WTC11 (cell line): ENCODE results near the gene SOSTDC1.

ENCODE experiments used
- JUN ChIP-seq: sonication (generic); formaldehyde crosslinking; IDR thresholded peaks from 2 replicates; pipeline ENCODE4 v1.8.0; 2023; ENCODE audit warnings: mild to moderate bottlenecking, missing genetic modification reagents
- MYBL2 ChIP-seq: sonication (generic); formaldehyde crosslinking; IDR thresholded peaks from 2 replicates; pipeline ENCODE4 v1.8.1; 2023; ENCODE audit warnings: mild to moderate bottlenecking, moderate library complexity, missing genetic modification reagents
- TF ChIP-seq, protein P1 (sequence below): fragments of 200-600 bp; IDR thresholded peaks from 2 replicates; pipeline ENCODE4 v1.8.0; 2022; ENCODE audit warnings: antibody characterized with exemption
- TF ChIP-seq, protein P2 (sequence below): sonication (generic); formaldehyde crosslinking; IDR thresholded peaks from 2 replicates; pipeline ENCODE4 v1.8.1; 2023; ENCODE audit warnings: mild to moderate bottlenecking, moderate library complexity, missing genetic modification reagents
- TF ChIP-seq, protein P3 (sequence below): sonication (generic); formaldehyde crosslinking; IDR thresholded peaks from 2 replicates; pipeline ENCODE4 v1.8.0; 2022; ENCODE audit warnings: mild to moderate bottlenecking, missing genetic modification reagents
- TF ChIP-seq, protein P4 (sequence below): sonication (generic); formaldehyde crosslinking; IDR thresholded peaks from 2 replicates; pipeline ENCODE4 v1.8.1; 2023; ENCODE audit warnings: mild to moderate bottlenecking, missing genetic modification reagents, moderate library complexity
- TF ChIP-seq, protein P5 (sequence below): sonication (generic); formaldehyde crosslinking; IDR thresholded peaks from 2 replicates; pipeline ENCODE4 v1.8.1; 2023; ENCODE audit warnings: mild to moderate bottlenecking, missing genetic modification reagents
- TF ChIP-seq, protein P6 (sequence below): sonication (generic); formaldehyde crosslinking; IDR thresholded peaks from 2 replicates; pipeline ENCODE4 v1.8.1; 2022; ENCODE audit warnings: mild to moderate bottlenecking, missing genetic modification reagents, moderate library complexity, borderline replicate concordance

DNA sequence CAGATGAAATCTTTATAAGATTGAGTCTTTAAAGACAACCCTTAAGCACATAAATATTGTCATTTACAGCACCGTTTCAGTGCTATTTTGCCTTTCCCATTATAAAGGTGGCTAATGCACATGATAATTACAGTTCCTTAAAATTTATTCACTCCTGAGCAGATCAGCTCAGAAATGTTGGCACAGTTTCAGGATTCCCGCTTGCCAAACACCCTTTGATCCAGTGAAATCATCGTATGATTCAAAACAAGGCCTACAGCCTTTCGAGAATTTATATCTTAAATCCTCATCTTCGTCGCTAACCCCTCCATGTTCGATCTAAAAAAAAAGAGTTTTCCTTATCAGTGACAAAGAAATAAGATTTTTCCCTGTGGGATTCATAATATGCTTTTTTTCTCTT is 14.1 kb upstream of the SOSTDC1 start:
- TF ChIP-seq, protein P1, sequence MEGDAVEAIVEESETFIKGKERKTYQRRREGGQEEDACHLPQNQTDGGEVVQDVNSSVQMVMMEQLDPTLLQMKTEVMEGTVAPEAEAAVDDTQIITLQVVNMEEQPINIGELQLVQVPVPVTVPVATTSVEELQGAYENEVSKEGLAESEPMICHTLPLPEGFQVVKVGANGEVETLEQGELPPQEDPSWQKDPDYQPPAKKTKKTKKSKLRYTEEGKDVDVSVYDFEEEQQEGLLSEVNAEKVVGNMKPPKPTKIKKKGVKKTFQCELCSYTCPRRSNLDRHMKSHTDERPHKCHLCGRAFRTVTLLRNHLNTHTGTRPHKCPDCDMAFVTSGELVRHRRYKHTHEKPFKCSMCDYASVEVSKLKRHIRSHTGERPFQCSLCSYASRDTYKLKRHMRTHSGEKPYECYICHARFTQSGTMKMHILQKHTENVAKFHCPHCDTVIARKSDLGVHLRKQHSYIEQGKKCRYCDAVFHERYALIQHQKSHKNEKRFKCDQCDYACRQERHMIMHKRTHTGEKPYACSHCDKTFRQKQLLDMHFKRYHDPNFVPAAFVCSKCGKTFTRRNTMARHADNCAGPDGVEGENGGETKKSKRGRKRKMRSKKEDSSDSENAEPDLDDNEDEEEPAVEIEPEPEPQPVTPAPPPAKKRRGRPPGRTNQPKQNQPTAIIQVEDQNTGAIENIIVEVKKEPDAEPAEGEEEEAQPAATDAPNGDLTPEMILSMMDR = no peak
- TF ChIP-seq, protein P2, sequence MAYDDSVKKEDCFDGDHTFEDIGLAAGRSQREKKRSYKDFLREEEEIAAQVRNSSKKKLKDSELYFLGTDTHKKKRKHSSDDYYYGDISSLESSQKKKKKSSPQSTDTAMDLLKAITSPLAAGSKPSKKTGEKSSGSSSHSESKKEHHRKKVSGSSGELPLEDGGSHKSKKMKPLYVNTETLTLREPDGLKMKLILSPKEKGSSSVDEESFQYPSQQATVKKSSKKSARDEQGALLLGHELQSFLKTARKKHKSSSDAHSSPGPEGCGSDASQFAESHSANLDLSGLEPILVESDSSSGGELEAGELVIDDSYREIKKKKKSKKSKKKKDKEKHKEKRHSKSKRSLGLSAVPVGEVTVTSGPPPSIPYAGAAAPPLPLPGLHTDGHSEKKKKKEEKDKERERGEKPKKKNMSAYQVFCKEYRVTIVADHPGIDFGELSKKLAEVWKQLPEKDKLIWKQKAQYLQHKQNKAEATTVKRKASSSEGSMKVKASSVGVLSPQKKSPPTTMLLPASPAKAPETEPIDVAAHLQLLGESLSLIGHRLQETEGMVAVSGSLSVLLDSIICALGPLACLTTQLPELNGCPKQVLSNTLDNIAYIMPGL = no peak
- TF ChIP-seq, protein P3, sequence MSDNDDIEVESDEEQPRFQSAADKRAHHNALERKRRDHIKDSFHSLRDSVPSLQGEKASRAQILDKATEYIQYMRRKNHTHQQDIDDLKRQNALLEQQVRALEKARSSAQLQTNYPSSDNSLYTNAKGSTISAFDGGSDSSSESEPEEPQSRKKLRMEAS (CRISPR knock-in tag) = no peak
- TF ChIP-seq MYBL2 (CRISPR knock-in tag) (no peak), JUN (CRISPR knock-in tag) (no peak)
- TF ChIP-seq, protein P4, sequence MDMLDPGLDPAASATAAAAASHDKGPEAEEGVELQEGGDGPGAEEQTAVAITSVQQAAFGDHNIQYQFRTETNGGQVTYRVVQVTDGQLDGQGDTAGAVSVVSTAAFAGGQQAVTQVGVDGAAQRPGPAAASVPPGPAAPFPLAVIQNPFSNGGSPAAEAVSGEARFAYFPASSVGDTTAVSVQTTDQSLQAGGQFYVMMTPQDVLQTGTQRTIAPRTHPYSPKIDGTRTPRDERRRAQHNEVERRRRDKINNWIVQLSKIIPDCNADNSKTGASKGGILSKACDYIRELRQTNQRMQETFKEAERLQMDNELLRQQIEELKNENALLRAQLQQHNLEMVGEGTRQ (CRISPR knock-in tag) = no peak
- TF ChIP-seq, protein P5, sequence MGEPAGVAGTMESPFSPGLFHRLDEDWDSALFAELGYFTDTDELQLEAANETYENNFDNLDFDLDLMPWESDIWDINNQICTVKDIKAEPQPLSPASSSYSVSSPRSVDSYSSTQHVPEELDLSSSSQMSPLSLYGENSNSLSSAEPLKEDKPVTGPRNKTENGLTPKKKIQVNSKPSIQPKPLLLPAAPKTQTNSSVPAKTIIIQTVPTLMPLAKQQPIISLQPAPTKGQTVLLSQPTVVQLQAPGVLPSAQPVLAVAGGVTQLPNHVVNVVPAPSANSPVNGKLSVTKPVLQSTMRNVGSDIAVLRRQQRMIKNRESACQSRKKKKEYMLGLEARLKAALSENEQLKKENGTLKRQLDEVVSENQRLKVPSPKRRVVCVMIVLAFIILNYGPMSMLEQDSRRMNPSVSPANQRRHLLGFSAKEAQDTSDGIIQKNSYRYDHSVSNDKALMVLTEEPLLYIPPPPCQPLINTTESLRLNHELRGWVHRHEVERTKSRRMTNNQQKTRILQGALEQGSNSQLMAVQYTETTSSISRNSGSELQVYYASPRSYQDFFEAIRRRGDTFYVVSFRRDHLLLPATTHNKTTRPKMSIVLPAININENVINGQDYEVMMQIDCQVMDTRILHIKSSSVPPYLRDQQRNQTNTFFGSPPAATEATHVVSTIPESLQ (CRISPR knock-in tag) = no peak
- TF ChIP-seq, protein P6, sequence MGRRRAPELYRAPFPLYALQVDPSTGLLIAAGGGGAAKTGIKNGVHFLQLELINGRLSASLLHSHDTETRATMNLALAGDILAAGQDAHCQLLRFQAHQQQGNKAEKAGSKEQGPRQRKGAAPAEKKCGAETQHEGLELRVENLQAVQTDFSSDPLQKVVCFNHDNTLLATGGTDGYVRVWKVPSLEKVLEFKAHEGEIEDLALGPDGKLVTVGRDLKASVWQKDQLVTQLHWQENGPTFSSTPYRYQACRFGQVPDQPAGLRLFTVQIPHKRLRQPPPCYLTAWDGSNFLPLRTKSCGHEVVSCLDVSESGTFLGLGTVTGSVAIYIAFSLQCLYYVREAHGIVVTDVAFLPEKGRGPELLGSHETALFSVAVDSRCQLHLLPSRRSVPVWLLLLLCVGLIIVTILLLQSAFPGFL (CRISPR knock-in tag) = no peak
